Measurements from ENCODE around the gene IPO9.

- TF ChIP-seq RAD51 (IDR thresholded peaks at IDR 0.05): no peak
- no peak for TF ChIP-seq YY1 (IDR thresholded peaks at IDR 0.05; ENCODE audit: low read depth, low read length)
- no peak for TF ChIP-seq ZBTB33 (IDR thresholded peaks at IDR 0.05)
- no peak for TF ChIP-seq IRF3 (IDR thresholded peaks at IDR 0.05)
- no peak for TF ChIP-seq SUZ12 (IDR thresholded peaks at IDR 0.05; ENCODE audit: unreplicated experiment)
These were observed 1.4 kb upstream of the IPO9 start for GRCh38 chr1:201827321-201828216.

All from GM12878 (cell line).